GM23338 (cell line): Measurements from ENCODE around the gene UBE3B. TPM values are rescaled to one million over a fixed set of nuclear protein-coding genes. Genes with fewer than 3 reads are reported as not detected.

Source experiments
- ATAC-seq: fragments of 200-7000 bp; cut with Tn5 transposase; 3 replicates; pipeline ENCODE4 v1.9.1; 2020
- DNase-seq: peaks from one replicate; pipeline ENCODE4 v3.0.0-alpha.2; 2015; ENCODE audit warnings: low spot score
- H2AFZ ChIP-seq: fragments of 200-600 bp; sonication (generic); 2 replicates; pipeline ENCODE4 v1.8.0; 2016; ENCODE audit warnings: antibody characterized with exemption, mild to moderate bottlenecking, moderate library complexity
- H3F3A ChIP-seq: fragments of 200-600 bp; sonication (generic); replicated peaks from 2 replicates; pipeline ENCODE4 v1.8.0; 2017; ENCODE audit warnings: antibody characterized with exemption, mixed run types, low read depth
- H3K27ac ChIP-seq: fragments of 200-600 bp; sonication (generic); 2 replicates; pipeline ENCODE4 v1.6.1; 2016; ENCODE audit warnings: low read depth
- H3K27me3 ChIP-seq: fragments of 200-600 bp; sonication (generic); 2 replicates; pipeline ENCODE4 v1.8.0; 2016; ENCODE audit warnings: mild to moderate bottlenecking, mixed run types, moderate library complexity; ENCODE audit not compliant: insufficient read depth
- H3K36me3 ChIP-seq: fragments of 200-600 bp; sonication (generic); 2 replicates; pipeline ENCODE4 v1.8.0; 2016; ENCODE audit warnings: mild to moderate bottlenecking; ENCODE audit not compliant: insufficient read depth
- H3K4me1 ChIP-seq: fragments of 200-600 bp; sonication (generic); 2 replicates; pipeline ENCODE4 v1.8.0; 2016; ENCODE audit warnings: mild to moderate bottlenecking, moderate library complexity; ENCODE audit not compliant: insufficient read depth
- H3K4me2 ChIP-seq: fragments of 200-600 bp; sonication (generic); 2 replicates; pipeline ENCODE4 v1.7.1; 2017; ENCODE audit warnings: mixed run types
- H3K4me3 ChIP-seq: fragments of 200-600 bp; sonication (generic); 2 replicates; pipeline ENCODE4 v1.6.1; 2016; ENCODE audit warnings: mixed run types
- H3K79me2 ChIP-seq: fragments of 200-600 bp; sonication (generic); replicated peaks from 2 replicates; pipeline ENCODE4 v1.8.0; 2017; ENCODE audit warnings: mild to moderate bottlenecking; ENCODE audit not compliant: insufficient read depth
- H3K9me2 ChIP-seq: fragments of 200-600 bp; sonication (generic); 2 replicates; pipeline ENCODE4 v1.8.0; 2017; ENCODE audit not compliant: insufficient read depth
- H4K20me1 ChIP-seq: fragments of 200-600 bp; sonication (generic); replicated peaks from 2 replicates; pipeline ENCODE4 v1.8.0; 2017; ENCODE audit warnings: mild to moderate bottlenecking; ENCODE audit not compliant: insufficient read depth
- H3K27ac Mint-ChIP-seq: 2 replicates; pipeline ENCODE4 v1.8.0; 2020; ENCODE audit warnings: inconsistent platforms, mild to moderate bottlenecking, moderate library complexity, mixed read lengths
- H3K27me3 Mint-ChIP-seq: 3 replicates; pipeline ENCODE4 v1.8.0; 2022; ENCODE audit warnings: low read depth, mild to moderate bottlenecking, moderate library complexity, mixed read lengths, inconsistent platforms; ENCODE audit not compliant: insufficient read depth, poor library complexity
- H3K36me3 Mint-ChIP-seq: 3 replicates; pipeline ENCODE4 v1.8.0; 2021; ENCODE audit warnings: low read depth, mild to moderate bottlenecking, inconsistent platforms, moderate library complexity, mixed read lengths
- H3K4me1 Mint-ChIP-seq: 3 replicates; pipeline ENCODE4 v1.8.0; 2020; ENCODE audit warnings: mild to moderate bottlenecking, inconsistent platforms, mixed read lengths
- H3K4me3 Mint-ChIP-seq: 3 replicates; pipeline ENCODE4 v1.8.0; 2021; ENCODE audit warnings: moderate library complexity, mild to moderate bottlenecking, inconsistent platforms, mixed read lengths
- H3K9me3 Mint-ChIP-seq: 3 replicates; pipeline ENCODE4 v1.8.0; 2020; ENCODE audit warnings: moderate library complexity, mild to moderate bottlenecking, inconsistent platforms, mixed read lengths
- CREB1 ChIP-seq: fragments of 250-450 bp; sonication (Bioruptor Pico); IDR thresholded peaks from 2 replicates; pipeline ENCODE4 v1.5.0; 2020; ENCODE audit warnings: low read depth, mild to moderate bottlenecking, moderate library complexity
- CTCF ChIP-seq, 2 experiments: fragments of 200-600 bp in 1 of 2; sonication (generic) in 1 of 2; conservative IDR thresholded peaks; 2 replicates each; pipeline versions ENCODE4 v1.5.1 to v1.6.1; 2016 to 2017; ENCODE audit warnings: antibody characterized with exemption in 2 of 2, low read depth in 2 of 2, mild to moderate bottlenecking in 2 of 2, moderate library complexity in 1 of 2
- ETS1 ChIP-seq: IDR thresholded peaks from 2 replicates; pipeline ENCODE4 v1.6.1; 2016; ENCODE audit warnings: antibody characterized with exemption
- EZH2 ChIP-seq: fragments of 200-600 bp; sonication (generic); IDR thresholded peaks from one replicate; pipeline ENCODE4 v1.8.0; 2017; ENCODE audit warnings: antibody characterized with exemption, mild to moderate bottlenecking, low read depth; ENCODE audit not compliant: unreplicated experiment
- EZH2phosphoT487 ChIP-seq: fragments of 200-600 bp; sonication (generic); IDR thresholded peaks from one replicate; pipeline ENCODE4 v1.8.1; 2018; ENCODE audit warnings: antibody characterized with exemption; ENCODE audit not compliant: unreplicated experiment
- JUNB ChIP-seq: IDR thresholded peaks from one replicate; pipeline ENCODE4 v1.6.1; 2016; ENCODE audit warnings: antibody characterized with exemption; ENCODE audit not compliant: unreplicated experiment
- NANOG ChIP-seq: IDR thresholded peaks from 2 replicates; pipeline ENCODE4 v1.6.1; 2016; ENCODE audit warnings: antibody characterized with exemption, borderline replicate concordance
- POLR2AphosphoS5 ChIP-seq: IDR thresholded peaks from 2 replicates; pipeline ENCODE4 v1.6.1; 2016; ENCODE audit warnings: antibody characterized with exemption, low read depth
- REST ChIP-seq: IDR thresholded peaks from one replicate; pipeline ENCODE4 v1.6.1; 2018; ENCODE audit warnings: antibody characterized with exemption; ENCODE audit not compliant: unreplicated experiment
- STAT1 ChIP-seq: IDR thresholded peaks from one replicate; pipeline ENCODE4 v1.6.1; 2016; ENCODE audit warnings: antibody characterized with exemption; ENCODE audit not compliant: unreplicated experiment
- ZNF114 ChIP-seq: fragments of 250-450 bp; sonication (Bioruptor Pico); IDR thresholded peaks from 2 replicates; pipeline ENCODE4 v1.5.0; 2020; ENCODE audit warnings: mild to moderate bottlenecking, moderate library complexity
- ZNF331 ChIP-seq: fragments of 250-450 bp; sonication (Bioruptor Pico); IDR thresholded peaks from 2 replicates; pipeline ENCODE4 v1.5.0; 2020; ENCODE audit warnings: low read depth, mild to moderate bottlenecking, moderate library complexity
- ZNF462 ChIP-seq: fragments of 250-450 bp; sonication (Bioruptor Pico); IDR thresholded peaks from 2 replicates; pipeline ENCODE4 v1.5.0; 2020; ENCODE audit warnings: mild to moderate bottlenecking, moderate library complexity
- polyA plus RNA-seq: library from polyadenylated mRNA; unstranded; fragments of >200 nt; fragmentation: Nextera tagmentation; extraction: Ambion mirVana; gene quantifications from 2 replicates; pipeline ENCODE4 v1.2.1, GENCODE V29; 2016
- total RNA-seq: library from RNA; depleted of rRNA; stranded (reverse); fragments of >200 nt; shearing (Covaris generic); gene quantifications from 2 replicates; pipeline ENCODE4 v1.2.3, GENCODE V29; 2014

The UBE3B gene
- total and polyA plus RNA-seq, 2 experiments from 2014 or later: 20.8 TPM

- Histone ChIP-seq H3K9me2 (no peaks in the 10 kb centered on the region), H3K27ac (no peak overlapping the region), H2AFZ (no peak overlapping the region), H3K79me2 (no peaks in the 10 kb centered on the region), H3K36me3 (no peaks in the 10 kb centered on the region), H3K4me2 (no peak overlapping the region), H3F3A (no peaks in the 10 kb centered on the region), H3K4me3 (no peak overlapping the region), H3K27me3 (no peaks in the 10 kb centered on the region), H4K20me1 (no peaks in the 10 kb centered on the region), H3K4me1 (0 out of 2 replicates have a peak, but pooled peaks cover 6% of the 10 kb centered on the region)
- no peaks in the 10 kb centered on the region for H3K9me3 Mint-ChIP-seq
- H3K4me3 Mint-ChIP-seq: no peak overlapping the region
- TF ChIP-seq CTCF (conservative IDR thresholded peaks at IDR 0.05; ENCODE audit: low read depth in 2 of 2) (no peak), NANOG (no peak), ETS1 (no peak), POLR2AphosphoS5 (no peak), STAT1 (no peak), EZH2phosphoT487 (no peak), ZNF462 (CRISPR knock-in tag) (no peak), REST (no peak), ZNF114 (CRISPR knock-in tag) (no peak), CREB1 (no peak), JUNB (no peak), EZH2 (no peak), ZNF331 (CRISPR knock-in tag) (no peak)
- H3K27ac Mint-ChIP-seq: no peak overlapping the region
- peaks cover 7% of the 10 kb centered on the region for H3K27me3 Mint-ChIP-seq
- H3K36me3 Mint-ChIP-seq: peaks cover 19% of the 10 kb centered on the region
- DNase-seq (no peak), ATAC-seq (no peak; the same call in 2 of the 3 replicates)
- peaks cover 4% of the 10 kb centered on the region for H3K4me1 Mint-ChIP-seq
These were observed 47.2 kb downstream of the UBE3B start for GRCh38 chr12:109524466-109525278.
